H1 (cell line): Measurements from ENCODE around the gene CENPC. TPM values are rescaled to one million over a fixed set of nuclear protein-coding genes. Genes with fewer than 3 reads are reported as not detected.

Experiments used
- CTCF ChIA-PET: fragments of 300-600 bp; sonication (Branson Sonifier 250); formaldehyde crosslinking; loops from one replicate; lab custom pipeline; 2021; ENCODE audit not compliant: partially characterized antibody; lab: Charles Lee
- POLR2A ChIA-PET: fragments of 300-600 bp; sonication (Branson Sonifier 250); formaldehyde crosslinking; loops from one replicate; lab custom pipeline; 2021; ENCODE audit warnings: inconsistent platforms; ENCODE audit not compliant: partially characterized antibody; lab: Charles Lee
- DNase-seq, 2 experiments: peaks; one replicate each; pipeline versions ENCODE4 v3.0.0 to v3.0.0-alpha.2; 2010 to 2022; ENCODE audit warnings: low spot score in 2 of 2, low read depth in 1 of 2, mixed read lengths in 1 of 2
- FAIRE-seq: peaks from 2 replicates; lab custom pipeline; 2011; peaks lifted over from hg19 to GRCh38; lab: Jason Lieb, UNC
- H2AFZ ChIP-seq: 2 replicates; pipeline ENCODE4 v1.8.1; 2012; ENCODE audit warnings: low read length, inconsistent platforms
- H2AK5ac ChIP-seq: 2 replicates; pipeline ENCODE4 v1.6.1; 2013; ENCODE audit warnings: low read depth, low read length
- H2BK120ac ChIP-seq: replicated peaks from 2 replicates; pipeline ENCODE3; 2013; ENCODE audit warnings: low read depth, low read length, inconsistent platforms
- H2BK12ac ChIP-seq: 2 replicates; pipeline ENCODE4 v1.6.1; 2013; ENCODE audit warnings: low read depth, low read length
- H2BK15ac ChIP-seq: 2 replicates; pipeline ENCODE4 v1.6.1; 2013; ENCODE audit warnings: low read length
- H2BK20ac ChIP-seq: 2 replicates; pipeline ENCODE4 v1.6.1; 2013; ENCODE audit warnings: low read length
- H2BK5ac ChIP-seq: 2 replicates; pipeline ENCODE4 v1.6.1; 2013; ENCODE audit warnings: low read depth, low read length
- H3K14ac ChIP-seq: 2 replicates; pipeline ENCODE4 v1.6.1; 2013; ENCODE audit warnings: inconsistent platforms; ENCODE audit not compliant: insufficient read length
- H3K18ac ChIP-seq: 2 replicates; pipeline ENCODE4 v1.6.1; 2013; ENCODE audit warnings: low read length; ENCODE audit errors: extremely low read depth
- H3K23ac ChIP-seq: 2 replicates; pipeline ENCODE4 v1.6.1; 2013; ENCODE audit warnings: inconsistent platforms; ENCODE audit not compliant: insufficient read length
- H3K23me2 ChIP-seq: 2 replicates; pipeline ENCODE4 v1.6.1; 2013; ENCODE audit warnings: low read depth, low read length
- H3K27ac ChIP-seq: 2 replicates; pipeline ENCODE4 v1.6.1; 2011; ENCODE audit warnings: low read depth, low read length, inconsistent platforms
- H3K27me3 ChIP-seq, 4 experiments: replicated peaks in 1 of 4; 1 replicate in 1 of 4; 2 replicates in 3 of 4; pipeline versions ENCODE4 v1.6.1 to v1.8.1; 2011 to 2013; ENCODE audit warnings: low read length in 3 of 4, mild to moderate bottlenecking in 3 of 4, inconsistent platforms in 2 of 4, mixed read lengths in 2 of 4, moderate library complexity in 1 of 4; ENCODE audit not compliant: control insufficient read depth in 3 of 4, insufficient read depth in 3 of 4; ENCODE audit errors: extremely low read depth in 1 of 4
- H3K36me3 ChIP-seq, 4 experiments: 2 replicates each; pipeline versions ENCODE4 v1.6.1 to v1.8.1; 2011 to 2013; ENCODE audit warnings: mild to moderate bottlenecking in 4 of 4, low read length in 3 of 4, moderate library complexity in 2 of 4, control low read depth in 1 of 4, inconsistent platforms in 1 of 4; ENCODE audit not compliant: insufficient read depth in 4 of 4, control insufficient read depth in 2 of 4
- H3K4ac ChIP-seq: replicated peaks from 2 replicates; pipeline ENCODE3; 2013; ENCODE audit warnings: low read length, low read depth, mixed read lengths, inconsistent platforms; ENCODE audit not compliant: insufficient read length
- H3K4me1 ChIP-seq, 4 experiments: replicated peaks in 1 of 4; 1 replicate in 1 of 4; 2 replicates in 3 of 4; pipeline versions ENCODE4 v1.6.1 to v1.8.1; 2011 to 2013; ENCODE audit warnings: low read length in 3 of 4, inconsistent platforms in 2 of 4, mixed read lengths in 1 of 4; ENCODE audit not compliant: insufficient read depth in 4 of 4, control insufficient read depth in 3 of 4
- H3K4me2 ChIP-seq, 2 experiments: 2 replicates each; pipeline versions ENCODE4 v1.6.1 to v1.8.1; 2011 to 2013; ENCODE audit warnings: low read depth in 2 of 2, low read length in 2 of 2, control low read depth in 1 of 2, inconsistent platforms in 1 of 2, mild to moderate bottlenecking in 1 of 2; ENCODE audit not compliant: insufficient read depth in 1 of 2
- H3K4me3 ChIP-seq, 4 experiments: fragments of 200-600, 300-600 bp in 1 of 4; sonication (generic), shearing (Covaris generic), sonication (Bioruptor Twin) in 1 of 4; 2 replicates each; pipeline versions ENCODE4 v1.5.1 to v1.8.1; 2011 to 2016; ENCODE audit warnings: low read length in 4 of 4, low read depth in 3 of 4, control low read depth in 2 of 4, inconsistent platforms in 2 of 4, mild to moderate bottlenecking in 2 of 4, mixed read lengths in 1 of 4, moderate library complexity in 1 of 4; ENCODE audit not compliant: insufficient read depth in 2 of 4; ENCODE audit errors: extremely low read depth in 1 of 4
- H3K56ac ChIP-seq: replicated peaks from 2 replicates; pipeline ENCODE3; 2013; ENCODE audit warnings: low read depth, mild to moderate bottlenecking, mixed read lengths, low read length, inconsistent platforms; ENCODE audit not compliant: insufficient read length
- H3K79me1 ChIP-seq: 2 replicates; pipeline ENCODE4 v1.6.1; 2013; ENCODE audit warnings: low read depth, low read length, control low read depth
- H3K79me2 ChIP-seq, 2 experiments: 2 replicates each; pipeline versions ENCODE4 v1.6.1 to v1.8.1; 2012 to 2013; ENCODE audit warnings: low read length in 2 of 2, mild to moderate bottlenecking in 2 of 2, inconsistent platforms in 1 of 2; ENCODE audit not compliant: insufficient read depth in 2 of 2, control insufficient read depth in 1 of 2
- H3K9ac ChIP-seq, 4 experiments: replicated peaks in 1 of 4; 1 replicate in 1 of 4; 2 replicates in 3 of 4; pipeline versions ENCODE4 v1.6.1 to v1.8.1; 2011 to 2013; ENCODE audit warnings: low read depth in 3 of 4, low read length in 3 of 4, control low read depth in 2 of 4, mild to moderate bottlenecking in 2 of 4, moderate library complexity in 2 of 4, inconsistent platforms in 1 of 4; ENCODE audit errors: extremely low read depth in 1 of 4
- H3K9me3 ChIP-seq, 2 experiments: 2 replicates each; pipeline versions ENCODE4 v1.6.1 to v1.8.1; 2012 to 2013; ENCODE audit warnings: mild to moderate bottlenecking in 2 of 2, moderate library complexity in 2 of 2, control low read depth in 1 of 2, inconsistent platforms in 1 of 2, low read depth in 1 of 2, low read length in 1 of 2, mixed read lengths in 1 of 2; ENCODE audit not compliant: insufficient read depth in 2 of 2
- H4K20me1 ChIP-seq, 2 experiments: replicated peaks in 1 of 2; 2 replicates each; pipeline versions ENCODE3 to v1.8.1; 2011 to 2013; ENCODE audit warnings: inconsistent platforms in 2 of 2, low read length in 2 of 2, mild to moderate bottlenecking in 1 of 2; ENCODE audit not compliant: insufficient read depth in 2 of 2, control insufficient read depth in 1 of 2
- H4K5ac ChIP-seq: 2 replicates; pipeline ENCODE4 v1.6.1; 2013; ENCODE audit warnings: low read length, low read depth, mixed read lengths, inconsistent platforms; ENCODE audit not compliant: insufficient read length
- H4K8ac ChIP-seq: 2 replicates; pipeline ENCODE4 v1.8.0; 2013; ENCODE audit warnings: mild to moderate bottlenecking, moderate library complexity, low read length, inconsistent platforms; ENCODE audit not compliant: insufficient read depth; ENCODE audit errors: extremely low read depth
- H4K91ac ChIP-seq: replicated peaks from 2 replicates; pipeline ENCODE3; 2013; ENCODE audit warnings: low read length, mixed read lengths, inconsistent platforms; ENCODE audit not compliant: insufficient read length
- BCL11A ChIP-seq, 2 experiments: IDR thresholded peaks; one replicate each; pipeline ENCODE4 v1.6.1; 2011; ENCODE audit warnings: low read depth in 2 of 2, low read length in 2 of 2, mild to moderate bottlenecking in 2 of 2
- FOSL1 ChIP-seq: IDR thresholded peaks from 2 replicates; pipeline ENCODE4 v1.6.1; 2011; ENCODE audit warnings: mild to moderate bottlenecking, low read depth, low read length, moderate library complexity; ENCODE audit not compliant: insufficient read depth
- KDM1A ChIP-seq: fragments of 200-600, 300-600 bp; sonication (generic); IDR thresholded peaks from 2 replicates; pipeline ENCODE4 v1.7.1; 2016; ENCODE audit warnings: mild to moderate bottlenecking, low read length, borderline replicate concordance
- NANOG ChIP-seq: IDR thresholded peaks from 2 replicates; pipeline ENCODE4 v1.6.1; 2011; ENCODE audit warnings: low read length, low read depth, mild to moderate bottlenecking, inconsistent platforms; ENCODE audit not compliant: insufficient read depth, poor library complexity, severe bottlenecking
- SP4 ChIP-seq: IDR thresholded peaks from 2 replicates; pipeline ENCODE4 v1.6.1; 2012; ENCODE audit warnings: low read length, inconsistent platforms
- SUZ12 ChIP-seq: fragments of 200-600 bp; sonication (generic); IDR thresholded peaks from 2 replicates; pipeline ENCODE4 v1.6.1; 2012; ENCODE audit warnings: mild to moderate bottlenecking, inconsistent platforms, low read length, moderate library complexity, mixed read lengths
- WGBS, 2 experiments: shearing (Covaris generic) in 1 of 2; methylation state at CpG; one replicate each; pipeline versions ENCODE4 v1.1.6 to v1.1.7; 2013 to 2015; ENCODE audit warnings: low lambda C conversion rate in 2 of 2, mixed read lengths in 2 of 2, inconsistent platforms in 1 of 2, low coverage in 1 of 2, missing lambda C conversion rate in 1 of 2; ENCODE audit not compliant: insufficient replicate concordance in 2 of 2, insufficient coverage in 1 of 2, insufficient read length in 1 of 2; ENCODE audit errors: extremely low coverage in 1 of 2, missing lambda C conversion rate in 1 of 2; 5-methylcytosine and 5-hydroxymethylcytosine counted together
- polyA plus RNA-seq, 7 experiments: library from polyadenylated mRNA; depleted of rRNA in 3 of 7; stranded (reverse) in 5 of 7; unstranded in 2 of 7; fragments of >200 nt in 5 of 7; fragments of 200-250 nt in 2 of 7; gene quantifications; 1 replicate in 5 of 7; 2 replicates in 1 of 7; 4 replicates in 1 of 7; pipeline versions ENCODE4 v1.2.1 to v1.2.3, GENCODE V29; 2011 to 2013; ENCODE audit warnings: missing spikeins in 2 of 7, mixed read lengths in 2 of 7
- total RNA-seq: library from RNA; stranded (reverse); fragmentation: NEBNext Ultra II Directional; extraction: Animal tissue kit (Norgen Biotek cat#: 25700); gene quantifications from 2 replicates; pipeline ENCODE4 v1.2.1, GENCODE V29; 2021

CENPC gene
- total and polyA plus RNA-seq, 2 of the 8 experiments (the other 6 are each of a cell fraction or from before 2014, with no cell fraction given): 2.8 to 15.7 TPM

- H2BK12ac ChIP-seq: no peak overlapping the region
- H3K4me1 ChIP-seq: no peaks in the 10 kb centered on the region
- no peak overlapping the region for H3K56ac ChIP-seq
- H3K9ac ChIP-seq: no peak overlapping the region
- no peaks in the 10 kb centered on the region for H3K23me2 ChIP-seq
- no peak overlapping the region for H4K8ac ChIP-seq
- ChIA-PET POLR2A (no interaction called here), CTCF (no interaction called here)
- H2BK15ac ChIP-seq: no peak overlapping the region
- no peak overlapping the region for H3K14ac ChIP-seq
- H3K4me2 ChIP-seq: no peak overlapping the region
- peaks cover 3 to 41% (median 6%) of the 10 kb centered on the region in 4 experiments; a peak in 6 of 8 replicates for H3K36me3 ChIP-seq
- H3K27ac ChIP-seq: no peak overlapping the region
- H3K18ac ChIP-seq: no peak overlapping the region
- no peak overlapping the region for H3K4me3 ChIP-seq
- no peaks in the 10 kb centered on the region for H3K79me2 ChIP-seq
- no peak overlapping the region for H2BK20ac ChIP-seq
- H4K91ac ChIP-seq: no peak overlapping the region
- no peak for TF ChIP-seq SP4
- no peak for TF ChIP-seq KDM1A
- TF ChIP-seq SUZ12: no peak
- TF ChIP-seq BCL11A (IDR thresholded peaks at IDR 0.05; ENCODE audit: low read depth in 2 of 2, low read length in 2 of 2): no peak
- no peak for TF ChIP-seq NANOG
- TF ChIP-seq FOSL1: no peak
- no peak overlapping the region for H3K4ac ChIP-seq
- no peak overlapping the region for H2AK5ac ChIP-seq
- no peak overlapping the region for H3K23ac ChIP-seq
- no peak overlapping the region for H2AFZ ChIP-seq
- no peaks in the 10 kb centered on the region for H4K20me1 ChIP-seq
- DNase-seq (no peak), FAIRE-seq (no peak)
- no peaks in the 10 kb centered on the region for H3K79me1 ChIP-seq
- H3K27me3 ChIP-seq: no peaks in the 10 kb centered on the region
- H3K9me3 ChIP-seq: no peaks in the 10 kb centered on the region
- no peak overlapping the region for H2BK5ac ChIP-seq
- H4K5ac ChIP-seq: no peak overlapping the region
- no peak overlapping the region for H2BK120ac ChIP-seq
- 88% methylated on average over 3 of the region's 3 CpGs; no CpG with 5 or more reads in 1 of the 2 experiments for WGBS, 2 experiments
These were observed 32.8 kb downstream of the CENPC start for GRCh38 chr4:67512501-67512900.
